Central memory CD4-positive, alpha-beta T cell (primary cell): ENCODE results near the gene PITPNC1.
"Not testable (repeated sequence)": the region's sequence is repeated elsewhere in the genome, so short reads cannot be mapped to it uniquely, and the experiment has no call there.

ENCODE experiments used
- DNase-seq: peaks from one replicate; pipeline ENCODE4 v3.0.0; 2022

Gene PITPNC1

GRCh38 chr17:67467500-67468455 lies 90.7 kb downstream of the PITPNC1 start:
- DNase-seq, result no peak

GRCh38 chr17:67469208-67469980 lies 92.3 kb downstream of the PITPNC1 start:
- DNase-seq, result no peak

GRCh38 chr17:67470163-67470562 lies 93.1 kb downstream of the PITPNC1 start:
- no peak for DNase-seq

GRCh38 chr17:67471118-67471517 lies 94.0 kb downstream of the PITPNC1 start:
- no peak for DNase-seq

GRCh38 chr17:67472606-67473005 lies 95.5 kb downstream of the PITPNC1 start:
- not testable (repeated sequence) for DNase-seq

- DNase-seq, result no peak
Measured at GRCh38 chr17:67474081-67474661, 97.1 kb downstream of the PITPNC1 start.

- peak; percentile 82 for DNase-seq
Measured at GRCh38 chr17:67475161-67475937, 98.3 kb downstream of the PITPNC1 start.

GRCh38 chr17:67476787-67477335 lies 99.8 kb downstream of the PITPNC1 start:
- DNase-seq, result no peak

GRCh38 chr17:67477687-67478086 lies 100.6 kb downstream of the PITPNC1 start:
- peak; percentile 22 for DNase-seq

GRCh38 chr17:67478401-67479041 lies 101.4 kb downstream of the PITPNC1 start:
- DNase-seq, result no peak

- DNase-seq, result no peak
Measured at GRCh38 chr17:67479148-67479547, 102.1 kb downstream of the PITPNC1 start.

GRCh38 chr17:67480959-67481358 lies 103.9 kb downstream of the PITPNC1 start:
- DNase-seq, result not testable (repeated sequence)

- no peak for DNase-seq
Measured at GRCh38 chr17:67481808-67482207, 104.7 kb downstream of the PITPNC1 start.

GRCh38 chr17:67482764-67483163 lies 105.7 kb downstream of the PITPNC1 start:
- DNase-seq, result no peak

GRCh38 chr17:67484261-67484660 lies 107.2 kb downstream of the PITPNC1 start:
- no peak for DNase-seq

- no peak for DNase-seq
Measured at GRCh38 chr17:67485666-67486065, 108.6 kb downstream of the PITPNC1 start.

GRCh38 chr17:67487506-67487905 lies 110.4 kb downstream of the PITPNC1 start:
- DNase-seq, result no peak

GRCh38 chr17:67488161-67488560 lies 111.1 kb downstream of the PITPNC1 start:
- no peak for DNase-seq

GRCh38 chr17:67488768-67489167 lies 111.7 kb downstream of the PITPNC1 start:
- no peak for DNase-seq

GRCh38 chr17:67489273-67489672 lies 112.2 kb downstream of the PITPNC1 start:
- DNase-seq, result no peak

- DNase-seq, result no peak
Measured at GRCh38 chr17:67490471-67490870, 113.4 kb downstream of the PITPNC1 start.
